NCI-H69 (cell line): ENCODE results near the gene EEFSEC.

Experiments
- DNase-seq: peaks from one replicate; lab custom pipeline; 2025; lab: John Stamatoyannopoulos, UW

Gene EEFSEC

DNA sequence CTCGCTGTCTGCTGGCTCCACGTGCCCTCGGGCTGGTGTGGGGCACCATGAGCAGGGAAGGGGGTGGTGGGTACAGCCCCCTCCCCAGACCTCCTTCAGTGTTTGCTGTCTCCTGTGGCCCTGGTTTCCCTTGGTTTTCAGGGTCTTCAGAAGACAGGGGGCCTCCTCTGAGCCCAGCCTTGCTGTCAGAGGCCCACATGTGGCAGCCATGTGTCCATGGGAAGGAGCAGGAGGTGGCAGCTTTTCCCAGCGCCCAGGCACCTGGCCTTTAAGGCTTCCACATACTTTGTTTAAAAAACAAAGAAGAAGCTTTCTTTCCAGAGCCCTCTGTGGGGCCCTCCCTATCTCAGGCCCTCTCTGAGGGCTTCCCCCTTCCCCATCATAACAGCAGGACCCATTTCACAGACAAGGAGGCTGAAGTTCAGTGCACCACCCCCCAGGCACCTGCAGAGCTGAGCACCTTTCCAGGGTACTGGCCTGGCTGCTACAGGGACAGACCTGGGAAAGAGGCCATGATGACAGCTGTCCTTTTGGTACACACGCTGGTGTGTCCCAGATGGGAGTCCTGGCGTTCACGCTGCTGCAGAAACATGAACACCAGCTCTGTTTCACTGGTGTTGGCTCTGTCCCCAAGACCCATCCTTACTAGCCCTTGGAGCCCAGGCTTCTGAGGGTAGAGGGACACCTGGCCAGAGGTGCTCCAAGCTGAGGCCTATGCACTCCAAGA is 239.7 kb downstream of the EEFSEC start:
- no peak for DNase-seq

DNA sequence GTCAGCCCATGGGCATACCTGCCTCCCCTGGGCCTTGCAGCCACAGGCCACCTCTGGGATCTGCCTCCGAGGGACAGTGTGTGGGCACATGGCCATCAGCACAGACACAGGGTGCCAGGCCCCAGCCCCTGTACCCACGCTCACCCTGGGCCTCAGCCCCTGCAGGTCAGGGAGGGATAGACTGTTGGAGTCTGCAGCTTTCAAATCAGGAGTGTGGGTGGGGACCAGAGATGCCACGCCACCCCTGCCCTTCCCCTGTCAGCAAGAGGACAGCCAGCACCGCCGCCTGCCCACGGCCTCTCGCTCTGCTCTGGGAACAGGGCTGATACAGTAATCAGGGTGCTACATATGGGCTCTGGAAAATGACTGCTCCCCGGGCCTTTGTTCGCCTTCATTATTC is 240.8 kb downstream of the EEFSEC start:
- no peak for DNase-seq

DNA sequence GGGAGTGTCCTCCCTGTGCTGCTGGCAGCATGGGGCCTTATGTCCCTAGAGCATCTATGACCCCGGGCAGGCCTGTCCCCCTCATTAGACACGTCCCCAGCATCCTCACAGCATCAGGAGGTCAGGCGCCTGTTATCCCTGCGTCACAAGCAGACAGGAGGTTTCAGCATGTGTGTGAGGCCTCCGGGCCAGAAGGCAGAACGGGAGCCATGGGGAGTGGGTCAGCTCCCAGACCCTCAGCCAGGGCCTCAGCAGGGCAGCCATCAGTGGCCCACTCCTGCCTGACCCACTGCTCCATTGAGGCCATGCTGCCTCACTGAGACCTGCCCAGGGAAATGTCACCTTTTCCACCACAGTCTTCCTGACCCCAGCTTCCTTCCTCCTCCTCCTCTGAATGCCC is 241.8 kb downstream of the EEFSEC start:
- DNase-seq = no peak

DNA sequence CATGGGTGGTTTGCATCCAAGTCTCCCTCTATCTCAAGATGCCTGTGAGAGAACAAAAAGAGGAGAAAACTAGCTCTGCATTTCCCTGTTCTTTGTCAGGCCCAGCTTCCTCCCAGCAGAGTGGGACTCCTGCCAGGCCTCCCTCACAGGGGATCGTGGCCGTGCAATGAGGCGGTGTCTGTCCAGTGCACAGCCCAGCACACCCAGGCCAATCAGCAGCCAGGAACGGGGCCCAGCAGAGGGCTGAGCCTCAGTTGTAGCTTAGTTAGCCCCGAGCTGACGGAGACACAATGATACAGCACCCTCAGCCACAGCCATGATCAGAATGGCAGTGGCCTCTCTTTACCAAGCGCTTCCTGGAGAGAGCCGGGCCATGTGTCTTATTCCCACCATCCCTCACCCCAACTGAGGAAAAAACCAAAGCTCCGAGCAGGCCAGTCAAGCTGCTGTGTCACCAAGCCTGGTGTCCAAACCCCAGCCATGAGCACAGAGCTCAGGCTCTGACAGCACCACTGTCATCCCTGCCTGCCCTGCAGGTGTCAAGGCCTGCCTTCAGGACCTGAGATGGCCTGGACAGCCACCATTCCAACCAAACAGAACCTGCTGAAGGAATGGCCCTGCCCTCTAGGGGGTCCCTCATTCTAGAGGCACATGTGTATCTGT is 242.3 kb downstream of the EEFSEC start:
- no peak for DNase-seq

DNA sequence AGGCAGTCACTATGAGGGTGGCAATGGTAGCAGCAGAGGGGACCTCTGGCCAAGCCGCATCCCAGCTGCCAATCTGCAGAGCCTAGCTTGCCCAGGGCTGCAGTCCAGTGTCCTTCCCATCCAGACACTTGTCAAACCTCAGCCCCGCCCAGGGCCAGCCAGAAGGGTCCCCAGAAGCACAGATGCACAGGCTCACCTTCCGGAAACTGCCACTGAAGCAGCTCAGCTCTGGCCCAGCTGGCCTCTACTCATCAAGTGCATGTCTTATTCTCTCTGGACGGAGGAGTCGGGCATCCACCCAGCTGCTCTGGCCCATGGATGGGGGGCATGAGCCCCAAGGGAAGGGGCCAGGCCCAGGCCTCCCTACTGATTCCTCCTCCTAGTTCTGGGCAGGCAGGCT is 244.2 kb downstream of the EEFSEC start:
- no peak for DNase-seq

DNA sequence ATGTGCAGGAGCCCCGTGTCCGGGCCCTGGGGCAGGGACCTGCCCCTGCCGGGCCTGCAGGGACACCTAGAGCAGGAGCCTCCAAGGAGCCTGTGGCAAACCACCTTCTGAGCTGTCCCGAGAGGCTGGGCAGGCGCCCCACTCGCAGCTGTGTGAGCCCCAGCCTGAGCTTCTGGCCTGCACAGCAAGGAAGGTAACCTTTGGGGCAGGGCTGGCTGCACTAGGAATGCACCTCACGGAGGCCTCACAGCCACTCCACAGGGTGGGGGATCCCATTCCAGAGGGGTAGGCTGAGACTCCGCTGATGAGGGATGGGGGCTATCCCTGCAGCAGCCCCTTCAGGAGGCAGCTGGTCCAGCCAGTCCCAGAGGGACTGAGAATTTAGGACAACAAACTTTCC is 245.3 kb downstream of the EEFSEC start:
- no peak for DNase-seq

DNA sequence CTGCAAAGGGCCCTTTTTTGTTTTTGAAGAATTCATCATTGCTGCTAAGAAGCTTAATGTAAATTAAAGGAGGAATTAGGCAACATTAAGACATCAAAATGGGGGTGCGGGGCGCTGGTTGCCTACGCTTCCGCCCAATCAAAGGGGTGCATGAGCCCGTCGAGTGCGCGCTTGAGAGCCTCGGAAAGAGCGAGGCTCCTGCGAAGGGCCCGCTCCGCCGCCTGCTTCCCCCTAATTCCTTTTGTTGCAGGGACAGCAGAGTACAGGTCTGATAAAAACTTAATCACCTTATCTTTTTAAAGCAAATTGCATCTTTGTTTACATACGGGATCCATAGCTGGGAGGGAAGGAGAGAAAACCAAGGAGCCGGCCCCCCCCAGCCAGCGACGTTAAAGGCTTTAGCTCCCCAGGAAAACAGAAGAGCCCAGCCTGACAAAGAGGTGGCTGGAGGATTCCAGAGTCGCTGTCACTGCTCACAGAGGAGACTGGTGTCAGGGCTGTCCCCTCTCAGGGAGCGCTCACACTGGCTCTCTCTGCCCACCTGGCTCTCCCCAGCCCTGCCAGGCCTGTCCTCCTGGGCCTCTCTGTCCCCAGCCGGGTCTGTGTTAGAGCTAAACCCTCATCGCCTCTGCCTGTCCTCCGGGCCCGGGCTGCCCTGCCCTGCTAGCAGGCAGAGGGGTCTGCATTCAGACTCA is 246.1 kb downstream of the EEFSEC start:
- no peak for DNase-seq

DNA sequence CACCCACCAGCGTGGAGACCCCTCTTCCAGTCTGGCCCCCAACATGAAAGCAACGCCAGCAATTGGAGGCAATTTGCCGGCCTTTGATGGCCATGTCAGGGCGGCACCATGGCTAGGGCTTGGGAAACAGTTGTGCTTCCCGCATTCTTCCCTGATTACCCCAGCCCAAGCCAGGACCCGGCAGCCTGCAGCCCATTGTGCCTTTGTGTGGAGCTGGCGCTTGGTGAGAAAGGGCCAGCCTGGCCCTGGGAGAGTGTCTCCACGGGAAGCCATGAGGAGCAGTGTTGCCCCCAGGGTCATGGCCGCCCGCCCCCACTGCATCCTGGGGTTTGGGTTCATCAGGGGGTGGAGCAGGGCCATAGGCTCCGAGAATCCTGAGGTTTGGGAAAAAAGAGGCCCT is 247.4 kb downstream of the EEFSEC start:
- DNase-seq = no peak

DNA sequence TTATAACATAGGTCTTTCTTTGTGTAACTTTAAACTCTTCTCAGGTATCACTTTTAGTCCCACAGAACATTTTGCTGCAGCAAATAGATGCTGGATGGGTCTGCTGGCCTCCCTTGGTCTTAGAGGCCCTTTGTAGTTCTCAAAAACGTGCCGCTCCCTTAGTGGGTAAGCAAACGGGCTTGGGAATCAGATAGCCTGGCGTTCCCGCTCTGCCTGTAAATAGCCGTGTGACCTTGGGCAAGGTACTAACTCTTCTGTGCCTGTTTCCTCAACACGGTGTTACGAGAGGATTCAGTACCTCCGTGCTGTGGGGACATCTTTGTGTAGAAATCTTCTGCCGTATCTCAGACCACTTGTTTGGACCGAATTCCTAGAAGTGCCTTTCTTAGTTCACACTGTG is 249.0 kb downstream of the EEFSEC start:
- DNase-seq = peak; percentile 37

DNA sequence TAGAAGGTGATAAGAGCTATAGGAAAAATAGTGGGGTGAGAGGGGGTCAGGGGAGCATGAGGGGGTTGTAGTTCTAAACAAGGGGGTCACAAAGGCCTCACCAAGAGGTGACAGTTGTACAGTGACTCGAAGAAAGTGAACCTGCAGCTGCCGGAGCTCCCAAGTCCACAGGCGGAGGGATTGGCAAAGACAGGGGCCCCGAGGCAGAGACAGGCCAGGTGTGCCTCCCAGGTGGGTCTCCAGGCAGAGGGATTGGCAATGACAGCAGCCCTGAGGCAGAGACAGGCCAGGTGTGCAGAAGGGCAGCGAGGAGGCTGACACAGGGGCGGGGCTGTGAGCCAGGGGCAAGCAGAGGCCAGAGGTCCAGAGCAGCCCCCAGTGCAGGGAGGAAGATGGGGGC is 249.7 kb downstream of the EEFSEC start:
- peak; percentile 59 for DNase-seq

DNA sequence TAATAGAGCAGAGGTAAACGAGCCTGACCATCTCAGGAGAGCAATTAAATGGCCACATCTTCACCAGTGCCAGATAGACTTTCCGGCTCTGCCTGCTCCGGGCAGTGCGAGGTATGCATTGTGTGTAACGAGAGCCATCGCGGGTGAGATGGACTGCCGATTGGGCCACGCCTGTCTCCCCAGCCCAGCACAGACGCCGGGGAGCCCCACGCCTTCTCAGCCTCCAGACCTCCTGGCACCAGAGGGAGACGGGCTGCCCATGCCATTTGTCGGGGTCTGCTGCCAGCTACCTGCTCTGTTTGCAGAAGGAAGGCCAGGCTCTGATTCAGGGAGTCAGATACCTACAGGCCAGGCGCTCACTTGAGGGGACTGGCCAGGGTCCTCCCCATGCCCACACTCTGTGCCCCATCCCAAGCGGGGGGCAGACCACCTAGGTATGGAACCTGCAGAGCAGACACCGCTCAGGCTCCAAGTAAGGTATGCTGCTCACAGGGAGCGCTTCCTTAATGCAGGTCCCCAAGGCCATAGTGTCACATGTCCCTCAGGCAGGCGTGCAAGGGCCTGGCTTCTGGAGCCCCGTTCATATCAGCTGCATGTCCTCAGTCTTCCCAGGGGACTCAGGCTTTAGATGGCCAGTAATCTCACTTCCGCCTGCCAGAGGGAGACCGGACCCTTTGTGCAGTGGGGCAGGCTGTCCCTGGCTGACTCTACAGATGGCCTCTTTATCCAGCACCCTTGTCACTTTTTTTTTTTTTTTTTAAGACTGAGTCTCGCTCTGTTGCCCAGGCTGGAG is 251.2 kb downstream of the EEFSEC start:
- peak; percentile 55 for DNase-seq

DNA sequence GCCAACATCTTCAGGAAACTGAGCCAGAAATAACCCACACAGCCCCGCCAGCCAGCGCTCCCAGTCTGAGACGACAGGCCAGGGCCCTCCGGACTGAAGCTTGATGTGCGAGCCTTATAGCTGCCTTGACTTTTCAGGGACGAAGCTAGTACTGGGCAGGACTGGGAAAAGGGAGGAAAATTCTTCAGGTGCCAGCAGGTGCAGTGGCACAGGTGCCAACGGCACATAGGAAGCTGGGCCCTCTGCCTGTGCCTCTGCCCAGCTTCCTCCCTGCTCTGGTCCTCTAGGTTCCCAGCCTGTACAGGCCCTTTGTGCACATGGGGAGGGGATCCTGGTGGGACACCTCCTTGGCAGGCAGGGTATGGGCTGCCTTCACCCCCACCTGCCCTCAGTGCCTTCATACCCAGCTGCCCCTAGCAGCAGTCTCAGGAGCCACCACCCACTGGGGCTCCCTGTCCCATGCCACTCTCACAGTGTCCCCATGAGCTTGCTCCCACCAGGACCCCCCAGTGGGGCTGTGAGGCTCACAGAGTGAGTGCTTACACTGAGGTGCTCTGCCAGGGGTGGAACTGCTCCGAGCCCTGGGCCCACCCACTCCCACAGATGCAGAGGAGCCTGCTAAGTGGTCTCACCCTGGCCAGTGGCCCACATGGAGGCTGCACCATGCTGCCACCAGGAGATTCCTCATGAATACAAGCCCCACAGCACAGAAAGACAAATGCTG is 252.4 kb downstream of the EEFSEC start:
- DNase-seq = no peak

DNA sequence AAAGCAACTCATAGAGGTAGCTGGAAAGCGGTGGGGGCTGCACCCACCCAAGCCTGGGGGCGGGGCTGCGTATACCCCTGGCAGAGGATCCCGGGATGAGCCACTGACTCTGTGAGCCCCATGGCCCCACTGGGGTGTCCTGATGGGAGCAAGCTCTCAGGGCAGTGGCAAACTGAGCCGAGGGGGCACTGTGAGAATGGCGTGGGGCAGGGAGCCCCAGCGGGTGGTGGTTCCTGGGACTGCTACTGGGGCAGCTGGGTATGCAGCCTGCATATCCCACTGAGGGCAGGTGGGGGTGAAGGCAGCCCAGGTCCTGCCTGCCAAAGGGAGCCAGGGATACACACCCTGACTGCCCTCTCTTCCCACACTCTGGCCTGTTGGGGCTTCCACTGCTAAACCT is 254.0 kb downstream of the EEFSEC start:
- DNase-seq = no peak

DNA sequence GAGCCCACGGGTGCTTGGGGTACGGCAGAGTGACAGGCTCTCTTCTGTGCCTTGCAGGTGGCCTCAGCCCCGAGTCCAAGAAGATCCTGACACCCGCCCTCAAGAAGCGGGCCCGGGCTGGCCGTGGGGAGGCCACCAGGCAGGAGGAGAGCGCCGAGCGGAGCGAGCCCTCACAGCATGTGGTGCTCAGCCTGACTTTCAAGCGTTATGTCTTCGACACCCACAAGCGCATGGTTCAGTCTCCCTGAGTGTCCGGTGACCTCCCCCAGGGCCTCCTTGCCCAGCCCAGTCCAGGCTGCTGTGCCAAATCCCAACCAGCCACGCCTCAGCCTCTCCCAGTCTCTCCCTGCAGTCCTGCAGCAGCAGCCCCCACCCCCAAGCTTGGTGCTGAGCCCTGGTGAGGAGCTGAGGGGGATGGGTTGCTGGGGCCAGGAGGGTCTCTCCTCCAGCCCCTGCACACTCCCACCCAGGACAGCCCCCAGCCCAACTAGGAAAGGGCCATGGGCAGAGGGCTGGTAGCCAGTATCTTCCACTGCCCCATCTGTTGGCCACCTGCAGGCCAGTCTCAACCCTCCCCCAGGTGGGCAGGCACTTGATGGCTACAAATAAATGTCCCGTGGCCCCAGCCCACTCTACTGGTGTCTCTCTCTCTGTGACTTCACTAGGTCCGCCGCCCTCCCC is 254.9 kb downstream of the EEFSEC start:
- DNase-seq = peak; percentile 54

DNA sequence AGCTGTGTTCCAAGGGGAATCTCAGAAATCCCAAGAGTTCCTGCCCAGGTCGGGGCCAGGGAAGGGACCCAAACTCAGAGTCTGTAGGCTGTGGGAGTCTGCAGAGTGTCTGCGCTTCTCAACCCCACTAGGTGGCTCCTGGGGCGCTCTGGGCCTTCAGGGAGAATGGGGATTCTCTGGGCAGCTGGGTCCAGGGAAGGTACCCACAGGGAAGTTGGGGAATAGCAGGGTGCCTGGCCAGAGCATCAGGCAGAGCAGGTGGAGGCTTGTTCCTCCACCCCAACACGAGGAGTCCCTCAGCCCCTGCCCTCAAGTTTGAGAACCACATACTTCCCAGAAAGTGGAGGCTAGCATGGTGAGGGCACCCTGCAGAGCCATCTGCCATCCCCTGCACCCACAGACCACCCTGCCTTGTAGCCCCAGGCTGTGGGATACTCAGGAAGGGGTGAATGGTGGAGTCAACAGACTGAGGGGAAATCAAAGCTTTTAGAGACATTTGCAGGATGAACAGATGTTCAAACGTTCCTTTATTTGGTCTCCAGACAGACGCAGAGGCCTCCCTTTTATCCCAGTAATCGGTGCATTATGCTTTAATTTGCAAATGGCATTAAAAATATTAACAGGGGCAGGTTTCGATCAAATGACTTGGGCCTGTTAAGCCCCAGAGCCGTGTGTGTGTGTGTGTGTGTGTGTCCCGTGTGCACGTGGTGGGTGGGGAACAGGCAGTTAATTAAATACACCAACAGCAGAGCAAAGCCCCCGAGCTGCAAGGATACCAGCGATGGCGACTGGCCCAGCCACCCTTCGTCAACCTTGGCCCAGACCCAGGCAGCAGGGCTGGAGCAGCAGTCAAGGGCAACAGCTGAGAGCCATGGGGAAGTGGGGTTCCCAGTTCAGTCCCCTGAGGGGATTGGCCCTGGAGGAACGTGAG is 255.7 kb downstream of the EEFSEC start:
- DNase-seq = peak; percentile 85

DNA sequence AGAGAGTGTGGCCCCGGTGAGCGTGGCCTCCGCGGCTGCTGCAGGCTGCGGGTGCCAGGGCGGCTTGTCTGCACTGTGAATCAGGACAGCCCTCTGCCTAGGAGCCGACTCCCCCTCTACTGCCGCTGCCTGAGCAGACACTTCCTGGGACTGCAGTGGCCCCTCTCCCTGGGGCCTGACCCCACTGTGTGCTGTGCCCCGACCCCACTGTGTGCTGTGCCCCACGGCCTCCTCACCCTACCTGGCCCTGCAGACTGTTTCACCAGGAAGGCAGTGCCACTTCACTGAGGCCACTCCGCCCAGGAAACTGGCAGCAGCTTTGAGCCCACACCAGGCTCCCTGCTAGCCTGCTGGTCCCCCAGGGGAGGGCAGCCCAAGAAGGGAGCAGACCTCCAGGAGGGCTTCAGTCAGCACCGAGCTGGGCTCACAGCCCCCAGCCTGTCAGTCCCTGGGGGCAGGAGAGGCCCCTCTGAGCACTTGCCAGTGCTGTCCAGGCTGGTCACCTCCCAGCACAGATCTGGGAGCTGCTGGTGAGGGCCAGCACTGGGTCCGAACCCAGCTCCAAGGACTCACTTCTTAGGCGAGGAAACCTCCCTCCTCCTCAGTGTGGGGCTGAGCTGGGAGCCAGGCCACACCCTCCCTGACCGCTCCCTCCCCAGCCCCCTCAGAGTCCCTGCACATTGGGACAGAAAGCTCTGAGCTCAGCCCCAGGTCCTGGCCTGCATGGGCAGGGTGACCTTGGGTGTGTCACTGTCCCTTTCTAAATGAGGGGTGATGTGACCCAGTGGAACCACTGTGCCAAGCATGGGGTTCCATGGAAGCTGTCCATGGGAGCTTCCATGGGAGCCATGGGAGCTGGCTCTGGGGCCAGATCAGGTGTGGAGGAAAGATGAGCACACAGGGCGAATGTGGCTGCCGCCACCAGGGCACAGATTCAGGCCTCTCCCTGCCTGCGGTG is 256.6 kb downstream of the EEFSEC start:
- DNase-seq = peak; percentile 53

DNA sequence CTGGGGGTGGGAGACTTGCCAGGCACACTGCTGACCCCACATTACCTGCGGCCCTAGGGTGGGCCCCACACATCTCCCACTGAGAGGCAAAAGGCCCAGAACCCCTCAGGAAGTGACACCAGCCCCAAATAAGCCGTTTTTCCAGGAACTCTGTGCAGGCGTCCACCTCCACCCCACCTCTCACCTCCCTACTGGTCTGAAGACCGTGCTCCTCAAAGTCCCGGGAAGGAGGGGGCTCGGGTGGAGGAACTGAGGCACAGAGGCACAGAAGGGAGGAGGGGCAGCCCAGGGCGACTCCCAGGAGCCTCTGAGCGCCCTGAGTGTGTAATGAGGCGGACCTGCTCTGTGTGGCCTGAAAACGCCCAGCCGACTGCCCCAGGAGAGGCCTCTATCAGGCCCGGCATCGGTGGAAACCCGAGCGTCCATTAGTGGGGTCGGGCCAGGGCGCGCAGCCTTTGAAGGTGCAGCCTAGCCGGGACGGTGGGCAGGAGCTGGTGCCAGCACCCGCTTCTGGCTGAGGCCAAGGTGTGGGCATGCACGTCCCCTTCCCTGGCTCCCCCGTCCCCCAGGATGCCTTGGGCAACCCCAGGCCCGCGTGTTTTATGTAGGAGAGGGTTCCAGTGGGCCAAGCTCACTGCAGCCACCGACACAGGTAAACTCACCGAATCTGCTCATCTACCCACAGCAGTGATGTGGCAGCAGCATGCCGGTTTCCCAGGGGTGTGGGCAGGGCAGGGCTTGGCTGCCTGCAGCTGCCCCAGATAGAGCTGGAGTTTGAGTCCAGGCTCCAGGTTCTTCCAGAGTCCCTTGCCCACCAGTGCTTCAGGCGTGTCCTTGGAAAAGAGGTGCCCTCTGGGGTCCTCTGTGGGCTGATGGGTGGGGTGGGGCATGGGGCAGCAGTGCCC is 257.6 kb downstream of the EEFSEC start:
- DNase-seq = no peak

DNA sequence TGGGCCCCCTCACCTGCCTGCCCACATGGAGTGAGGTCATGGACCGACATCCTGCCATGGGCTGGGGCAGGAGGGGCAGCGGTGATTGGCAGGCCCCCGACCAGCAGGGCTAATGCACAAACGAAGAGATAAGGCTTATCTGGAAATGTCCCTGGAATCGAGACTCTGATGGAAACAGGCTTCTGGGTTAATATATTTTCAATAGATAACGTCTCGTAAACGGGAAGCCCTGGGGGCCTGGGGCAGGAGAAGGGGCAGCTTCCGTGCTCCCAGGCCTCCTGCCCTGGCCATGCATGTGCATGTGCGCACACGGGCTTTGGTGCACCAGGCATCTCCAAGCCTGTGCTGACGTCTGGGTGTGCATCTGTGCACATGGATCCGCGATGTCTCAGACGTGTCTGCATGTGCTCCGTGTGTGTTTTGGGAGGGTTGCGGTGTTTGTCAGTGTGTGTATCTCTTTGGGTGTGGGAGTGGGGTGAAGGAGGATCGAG is 258.3 kb downstream of the EEFSEC start:
- no peak for DNase-seq
